ENCODE data around the gene MYO15B. TPM values are rescaled to one million over a fixed set of nuclear protein-coding genes. Genes with fewer than 3 reads are reported as not detected.

MYO15B gene
- total RNA-seq, 2 experiments from 2014 or later, result 8.9 to 19.2 TPM

- H3K27ac ChIP-seq (ENCODE audit: low read depth, low read length, poor library complexity, severe bottlenecking), result no peak overlapping the region
- H3K9me3 ChIP-seq (ENCODE audit: low read length), result no peaks in the 10 kb centered on the region
- POLR2A ChIA-PET, result interaction anchor here (0.7 to 3.4 kb wide), 3 partner anchors 10 to 235 kb away, joined by 3 to 18 read pairs (median 5); no protein-coding TSS in a partner anchor
- CTCF ChIA-PET (ENCODE audit: unreplicated experiment), result no interaction called here
- no peaks in the 10 kb centered on the region for H4K20me1 ChIP-seq (ENCODE audit: insufficient read depth, low read length)
- no peaks in the 10 kb centered on the region for H3K9me2 ChIP-seq (ENCODE audit: insufficient read depth, low read length)
- intact Hi-C loops (cut with micrococcal nuclease; ENCODE audit: unreplicated experiment), result no loop called here
- no peak for TF ChIP-seq CTCF (conservative IDR thresholded peaks at IDR 0.05; ENCODE audit: low read length)
- TF ChIP-seq EZH2phosphoT487 (IDR thresholded peaks at IDR 0.05; ENCODE audit: borderline replicate concordance, low read depth, low read length), result no peak
- no peaks in the 10 kb centered on the region for H3K36me3 ChIP-seq (ENCODE audit: insufficient read depth, low read length)
- H2AFZ ChIP-seq (ENCODE audit: low read length), result no peak overlapping the region
- no TSS peak for BruUV-seq (replicated peaks)
- DNase-seq (ENCODE audit: low spot score), result no peak
- H3K4me2 ChIP-seq (ENCODE audit: low read length), result no peak overlapping the region
- H3K4me1 ChIP-seq (ENCODE audit: insufficient read depth, low read length, poor library complexity, severe bottlenecking), result peaks cover 24% of the 10 kb centered on the region
- H3K4me3 ChIP-seq (ENCODE audit: low read depth, low read length, poor library complexity, severe bottlenecking), result no peak overlapping the region
- no peaks in the 10 kb centered on the region for H3K79me2 ChIP-seq (ENCODE audit: insufficient read depth, low read depth, low read length)
Measured at GRCh38 chr17:75572713-75573539, 14.7 kb upstream of the MYO15B start.

- Histone ChIP-seq H3K27ac (ENCODE audit: low read depth, low read length, poor library complexity, severe bottlenecking) (no peak overlapping the region), H3K4me1 (ENCODE audit: insufficient read depth, low read length, poor library complexity, severe bottlenecking) (peaks cover 18% of the 10 kb centered on the region), H3K4me3 (ENCODE audit: low read depth, low read length, poor library complexity, severe bottlenecking) (no peak overlapping the region), H3K9me3 (ENCODE audit: low read length) (no peaks in the 10 kb centered on the region), H2AFZ (ENCODE audit: low read length) (no peak overlapping the region), H3K4me2 (ENCODE audit: low read length) (no peak overlapping the region), H4K20me1 (ENCODE audit: insufficient read depth, low read length) (no peaks in the 10 kb centered on the region), H3K9me2 (ENCODE audit: insufficient read depth, low read length) (no peaks in the 10 kb centered on the region), H3K79me2 (ENCODE audit: insufficient read depth, low read depth, low read length) (no peaks in the 10 kb centered on the region), H3K36me3 (ENCODE audit: insufficient read depth, low read length) (no peaks in the 10 kb centered on the region)
- BruUV-seq (replicated peaks), result no TSS peak
- DNase-seq (ENCODE audit: low spot score), result no peak
- POLR2A ChIA-PET, result interaction anchor here (3.4 kb wide), 1 partner anchor 9 kb away, joined by 18 read pairs; no protein-coding TSS in a partner anchor
- no peak for TF ChIP-seq CTCF (conservative IDR thresholded peaks at IDR 0.05; ENCODE audit: low read length)
- TF ChIP-seq EZH2phosphoT487 (IDR thresholded peaks at IDR 0.05; ENCODE audit: borderline replicate concordance, low read depth, low read length), result no peak
- intact Hi-C loops (cut with micrococcal nuclease; ENCODE audit: unreplicated experiment), result no loop called here
- CTCF ChIA-PET (ENCODE audit: unreplicated experiment), result no interaction called here
Measured at GRCh38 chr17:75573540-75573957, 14.1 kb upstream of the MYO15B start.

GRCh38 chr17:75573994-75574393 is 13.6 kb upstream of the MYO15B start:
- no TSS peak for BruUV-seq (replicated peaks)
- Histone ChIP-seq H3K9me3 (ENCODE audit: low read length) (no peaks in the 10 kb centered on the region), H3K9me2 (ENCODE audit: insufficient read depth, low read length) (no peaks in the 10 kb centered on the region), H3K27ac (ENCODE audit: low read depth, low read length, poor library complexity, severe bottlenecking) (no peak overlapping the region), H3K4me2 (ENCODE audit: low read length) (no peak overlapping the region), H3K4me1 (ENCODE audit: insufficient read depth, low read length, poor library complexity, severe bottlenecking) (peaks cover 16% of the 10 kb centered on the region), H3K36me3 (ENCODE audit: insufficient read depth, low read length) (no peaks in the 10 kb centered on the region), H3K4me3 (ENCODE audit: low read depth, low read length, poor library complexity, severe bottlenecking) (no peak overlapping the region), H3K79me2 (ENCODE audit: insufficient read depth, low read depth, low read length) (no peaks in the 10 kb centered on the region), H2AFZ (ENCODE audit: low read length) (no peak overlapping the region), H4K20me1 (ENCODE audit: insufficient read depth, low read length) (no peaks in the 10 kb centered on the region)
- no peak for DNase-seq (ENCODE audit: low spot score)
- CTCF ChIA-PET (ENCODE audit: unreplicated experiment), result no interaction called here
- intact Hi-C loops (cut with micrococcal nuclease; ENCODE audit: unreplicated experiment), result no loop called here
- TF ChIP-seq EZH2phosphoT487 (IDR thresholded peaks at IDR 0.05; ENCODE audit: borderline replicate concordance, low read depth, low read length) (no peak), CTCF (conservative IDR thresholded peaks at IDR 0.05; ENCODE audit: low read length) (no peak)
- POLR2A ChIA-PET, result no interaction called here

All from OCI-LY7 (cell line).